SK-N-MC (cell line): Measurements from ENCODE around the gene ITGA4.

Experiments used
- EZH2 ChIP-seq: fragments of 200-600 bp; sonication (generic); IDR thresholded peaks from one replicate; pipeline ENCODE4 v1.6.1; 2017; ENCODE audit warnings: antibody characterized with exemption
- FOXP2 ChIP-seq: optimal IDR thresholded peaks from 2 replicates; pipeline ENCODE3; 2011; ENCODE audit warnings: mild to moderate bottlenecking, moderate library complexity; ENCODE audit not compliant: insufficient read depth; ENCODE audit errors: extremely low read length, control extremely low read depth
- POLR2AphosphoS5 ChIP-seq: IDR thresholded peaks from 2 replicates; pipeline ENCODE4 v1.6.1; 2012; ENCODE audit warnings: mild to moderate bottlenecking, low read depth, low read length, borderline replicate concordance

DNA sequence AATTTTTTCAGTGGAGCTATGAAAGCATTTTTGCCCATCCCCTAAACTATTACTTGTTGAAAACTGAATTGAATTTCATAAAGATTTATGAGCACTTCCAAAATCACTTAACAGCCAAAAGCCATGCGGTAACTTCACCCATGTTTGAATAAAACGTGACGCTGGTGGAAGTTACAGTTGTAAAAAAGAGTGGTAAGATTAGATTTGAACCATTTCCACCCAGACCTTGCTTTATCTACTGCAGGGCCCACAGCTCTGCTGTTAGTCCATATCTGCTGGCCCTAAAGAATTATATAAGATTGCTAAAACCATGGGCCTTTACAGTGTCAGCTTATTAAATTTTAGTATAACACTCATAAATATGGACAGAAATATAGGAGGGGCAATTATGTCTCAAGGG, 15.5 kb upstream of the ITGA4 start:
- TF ChIP-seq POLR2AphosphoS5: no peak
- TF ChIP-seq EZH2: no peak
- TF ChIP-seq FOXP2: no peak
